Measurements from ENCODE around the gene GLI2. TPM values are rescaled to one million over a fixed set of nuclear protein-coding genes. Genes with fewer than 3 reads are reported as not detected.

GLI2 gene
- total RNA-seq, 1 donor from 2014 or later: 42.9 TPM

- Histone ChIP-seq H3K9me3 (ENCODE audit: insufficient read depth, low read depth, low read length) (no peaks in the 10 kb centered on the region), H4K20me1 (ENCODE audit: insufficient read depth, low read length) (peaks cover 36% of the 10 kb centered on the region), H3K27ac (ENCODE audit: low read depth, low read length) (peak overlapping the region; percentile 88), H3K4me2 (ENCODE audit: low read length) (peak overlapping the region; percentile 68), H3K79me2 (ENCODE audit: insufficient read depth, low read length) (peaks cover 89% of the 10 kb centered on the region), H3K4me3 (ENCODE audit: insufficient read depth, low read depth, low read length) (no peak overlapping the region), H2AFZ (ENCODE audit: low read depth, low read length) (no peak overlapping the region), H3K36me3 (ENCODE audit: insufficient read depth, low read length) (no peaks in the 10 kb centered on the region), H3K9ac (ENCODE audit: low read length) (peak overlapping the region; percentile 56), H3K27me3 (ENCODE audit: insufficient read depth, low read length) (no peaks in the 10 kb centered on the region), H3K4me1 (ENCODE audit: insufficient read depth, low read length) (peaks cover 47% of the 10 kb centered on the region)
- no peak for TF ChIP-seq CTCF (IDR thresholded peaks at IDR 0.05; ENCODE audit: insufficient read depth, low read depth, low read length)
- TF ChIP-seq EZH2 (IDR thresholded peaks at IDR 0.05; ENCODE audit: insufficient read depth, low read length): no peak
- Mint-ChIP-seq H3K4me3 (ENCODE audit: unreplicated experiment) (no peak overlapping the region), H3K9me3 (ENCODE audit: unreplicated experiment) (no peaks in the 10 kb centered on the region), H3K36me3 (ENCODE audit: low read depth, unreplicated experiment) (no peaks in the 10 kb centered on the region), H3K4me1 (ENCODE audit: low read depth, unreplicated experiment) (peaks cover 71% of the 10 kb centered on the region), H3K27ac (ENCODE audit: unreplicated experiment) (peak overlapping the region; percentile 84), H3K27me3 (ENCODE audit: low read depth, unreplicated experiment) (no peaks in the 10 kb centered on the region)
- FAIRE-seq: no peak
- no peak for DNase-seq (ENCODE audit: low read depth)
These were observed 35.0 kb downstream of the GLI2 start for GRCh38 chr2:120770641-120771040.

GRCh38 chr2:120771111-120771780, 35.6 kb downstream of the GLI2 start:
- Mint-ChIP-seq H3K4me3 (ENCODE audit: unreplicated experiment) (no peak overlapping the region), H3K27ac (ENCODE audit: unreplicated experiment) (peak overlapping the region; percentile 84), H3K27me3 (ENCODE audit: low read depth, unreplicated experiment) (no peaks in the 10 kb centered on the region), H3K4me1 (ENCODE audit: low read depth, unreplicated experiment) (peaks cover 64% of the 10 kb centered on the region), H3K36me3 (ENCODE audit: low read depth, unreplicated experiment) (no peaks in the 10 kb centered on the region), H3K9me3 (ENCODE audit: unreplicated experiment) (no peaks in the 10 kb centered on the region)
- peak overlapping the region; percentile 88 for H3K27ac ChIP-seq (ENCODE audit: low read depth, low read length)
- peak overlapping the region; percentile 2 for H2AFZ ChIP-seq (ENCODE audit: low read depth, low read length)
- peak; percentile 98 for FAIRE-seq
- H4K20me1 ChIP-seq (ENCODE audit: insufficient read depth, low read length): peaks cover 42% of the 10 kb centered on the region
- peak overlapping the region; percentile 68 for H3K4me2 ChIP-seq (ENCODE audit: low read length)
- no peaks in the 10 kb centered on the region for H3K27me3 ChIP-seq (ENCODE audit: insufficient read depth, low read length)
- peaks cover 92% of the 10 kb centered on the region for H3K79me2 ChIP-seq (ENCODE audit: insufficient read depth, low read length)
- no peaks in the 10 kb centered on the region for H3K9me3 ChIP-seq (ENCODE audit: insufficient read depth, low read depth, low read length)
- no peaks in the 10 kb centered on the region for H3K36me3 ChIP-seq (ENCODE audit: insufficient read depth, low read length)
- peaks cover 41% of the 10 kb centered on the region for H3K4me1 ChIP-seq (ENCODE audit: insufficient read depth, low read length)
- H3K4me3 ChIP-seq (ENCODE audit: insufficient read depth, low read depth, low read length): no peak overlapping the region
- no peak for TF ChIP-seq EZH2 (IDR thresholded peaks at IDR 0.05; ENCODE audit: insufficient read depth, low read length)
- no peak for TF ChIP-seq CTCF (IDR thresholded peaks at IDR 0.05; ENCODE audit: insufficient read depth, low read depth, low read length)
- peak overlapping the region; percentile 56 for H3K9ac ChIP-seq (ENCODE audit: low read length)
- peak; percentile 94 for DNase-seq (ENCODE audit: low read depth)

GRCh38 chr2:120771781-120772208, 36.1 kb downstream of the GLI2 start:
- Histone ChIP-seq H3K4me2 (ENCODE audit: low read length) (peak overlapping the region; percentile 68), H3K27ac (ENCODE audit: low read depth, low read length) (peak overlapping the region; percentile 88), H3K9me3 (ENCODE audit: insufficient read depth, low read depth, low read length) (no peaks in the 10 kb centered on the region), H3K4me1 (ENCODE audit: insufficient read depth, low read length) (peaks cover 36% of the 10 kb centered on the region), H3K27me3 (ENCODE audit: insufficient read depth, low read length) (no peaks in the 10 kb centered on the region), H4K20me1 (ENCODE audit: insufficient read depth, low read length) (peaks cover 46% of the 10 kb centered on the region), H3K9ac (ENCODE audit: low read length) (peak overlapping the region; percentile 40), H2AFZ (ENCODE audit: low read depth, low read length) (no peak overlapping the region), H3K36me3 (ENCODE audit: insufficient read depth, low read length) (no peaks in the 10 kb centered on the region), H3K4me3 (ENCODE audit: insufficient read depth, low read depth, low read length) (peak overlapping the region; percentile 8), H3K79me2 (ENCODE audit: insufficient read depth, low read length) (peaks cover 92% of the 10 kb centered on the region)
- Mint-ChIP-seq H3K27me3 (ENCODE audit: low read depth, unreplicated experiment) (no peaks in the 10 kb centered on the region), H3K9me3 (ENCODE audit: unreplicated experiment) (no peaks in the 10 kb centered on the region), H3K4me1 (ENCODE audit: low read depth, unreplicated experiment) (peaks cover 59% of the 10 kb centered on the region), H3K27ac (ENCODE audit: unreplicated experiment) (peak overlapping the region; percentile 84), H3K36me3 (ENCODE audit: low read depth, unreplicated experiment) (peaks cover 2% of the 10 kb centered on the region), H3K4me3 (ENCODE audit: unreplicated experiment) (peak overlapping the region; percentile 6)
- DNase-seq (ENCODE audit: low read depth) (no peak), FAIRE-seq (no peak)
- TF ChIP-seq CTCF (IDR thresholded peaks at IDR 0.05; ENCODE audit: insufficient read depth, low read depth, low read length) (no peak), EZH2 (IDR thresholded peaks at IDR 0.05; ENCODE audit: insufficient read depth, low read length) (no peak)

Data from astrocyte (in vitro differentiated cells and primary cell).